HEK293 (cell line): ENCODE data around the gene MMP19.
"Not testable (repeated sequence)": the region's sequence is repeated elsewhere in the genome, so short reads cannot be mapped to it uniquely, and the experiment has no call there.

ENCODE experiments used
- GLIS1 ChIP-seq: fragments of 450-650 bp; formaldehyde crosslinking; IDR thresholded peaks from 2 replicates; pipeline ENCODE4 v1.5.1; 2016; ENCODE audit warnings: missing biosample characterization, missing genetic modification characterization
- MEIS1 ChIP-seq: sonication (generic); formaldehyde crosslinking; IDR thresholded peaks from 2 replicates; pipeline ENCODE4 v1.8.1; 2022; ENCODE audit warnings: missing genetic modification reagents, mild to moderate bottlenecking, borderline replicate concordance
- SP2 ChIP-seq: fragments of 450-650 bp; formaldehyde crosslinking; IDR thresholded peaks from 2 replicates; pipeline ENCODE4 v1.5.1; 2016; ENCODE audit warnings: missing biosample characterization, missing genetic modification characterization
- YY1 ChIP-seq: fragments of 450-650 bp; formaldehyde crosslinking; IDR thresholded peaks from 2 replicates; pipeline ENCODE4 v1.5.1; 2018; ENCODE audit warnings: missing biosample characterization, missing genetic modification characterization
- ZNF585B ChIP-seq: fragments of 450-650 bp; formaldehyde crosslinking; IDR thresholded peaks from 2 replicates; pipeline ENCODE4 v1.5.1; 2016; ENCODE audit warnings: missing biosample characterization, missing genetic modification characterization
- ZNF660 ChIP-seq: fragments of 450-650 bp; IDR thresholded peaks from 2 replicates; pipeline ENCODE4 v1.5.1; 2018; ENCODE audit warnings: missing biosample characterization, mild to moderate bottlenecking, missing genetic modification characterization

- TF ChIP-seq GLIS1; MEIS1 (CRISPR knock-in tag); YY1; ZNF660 (tag by site-specific recombination); SP2 (tag by site-specific recombination); ZNF585B (tag by site-specific recombination): not testable (repeated sequence)
Measured at GRCh38 chr12:55834400-55834799, 8.3 kb downstream of the MMP19 start.
